NCI-H748 (cell line): ENCODE measurements around the gene SLIT3.
A peak's percentile ranks its signal among the peaks of the same experiment; 100 is the strongest.

ENCODE experiments used
- DNase-seq: peaks from one replicate; lab custom pipeline; 2025; ENCODE audit not compliant: unreplicated experiment; lab: John Stamatoyannopoulos, UW

The SLIT3 gene

GRCh38 chr5:168790002-168790635 lies 510.8 kb downstream of the SLIT3 start:
- DNase-seq = no peak

- no peak for DNase-seq
These were observed 512.2 kb downstream of the SLIT3 start for GRCh38 chr5:168788786-168789185.

GRCh38 chr5:168788107-168788506 lies 512.8 kb downstream of the SLIT3 start:
- DNase-seq = no peak

GRCh38 chr5:168786147-168786546 lies 514.8 kb downstream of the SLIT3 start:
- DNase-seq = no peak

DNA sequence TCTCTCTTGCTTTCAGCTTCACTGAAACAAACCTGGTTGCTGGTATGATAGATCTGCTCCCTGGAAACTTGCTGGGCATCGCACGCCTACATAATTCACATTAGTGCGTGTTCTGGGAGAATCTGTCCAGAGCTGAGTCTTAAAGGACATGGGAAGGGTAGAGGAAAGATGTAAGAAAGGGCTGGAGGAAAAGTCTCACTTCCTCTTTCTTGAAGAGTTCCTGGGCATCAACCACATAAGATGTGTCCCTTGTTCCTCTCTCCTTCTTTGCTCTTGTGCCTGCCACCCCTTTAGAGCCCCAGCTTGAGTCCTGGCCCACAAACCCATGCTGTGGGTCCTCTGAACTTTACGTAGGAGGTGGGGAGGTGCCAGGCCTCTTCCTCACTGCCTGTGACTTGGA lies 516.5 kb downstream of the SLIT3 start:
- DNase-seq = no peak

DNA sequence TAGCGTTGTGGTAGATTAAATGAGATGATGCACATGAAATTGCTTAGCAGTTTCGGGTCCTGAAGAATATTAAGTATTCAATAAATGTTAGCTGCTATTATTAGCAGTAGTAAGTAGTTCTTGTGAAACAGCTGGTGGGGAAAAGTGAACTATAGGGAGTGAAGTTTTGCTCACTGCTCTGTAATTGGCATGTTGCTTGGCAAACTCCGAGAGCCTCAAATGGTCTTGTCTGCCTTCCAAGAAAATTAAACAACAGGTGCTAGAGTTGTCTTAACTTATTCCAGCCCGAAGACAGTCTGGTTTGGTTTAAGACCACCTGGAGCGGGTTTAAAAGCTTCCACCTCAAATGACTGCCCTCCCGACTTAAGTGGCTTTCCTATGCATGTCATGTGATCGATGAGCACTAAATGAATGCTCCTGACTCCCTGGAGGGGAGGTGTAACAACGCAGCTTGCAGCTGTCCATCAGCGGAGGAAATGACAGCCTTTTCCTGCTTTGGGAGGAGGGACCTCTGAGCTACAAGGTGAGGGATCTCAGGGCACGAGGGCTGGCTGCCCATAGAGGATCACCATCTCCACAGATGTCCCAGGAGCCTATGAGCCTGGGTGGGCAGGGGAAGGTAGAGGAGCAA lies 518.9 kb downstream of the SLIT3 start:
- DNase-seq = peak; percentile 26

- DNase-seq = peak; percentile 8
These were observed 520.1 kb downstream of the SLIT3 start for GRCh38 chr5:168780888-168781287.

- DNase-seq = no peak
These were observed 521.6 kb downstream of the SLIT3 start for GRCh38 chr5:168779333-168779732.

GRCh38 chr5:168778536-168778935 lies 522.4 kb downstream of the SLIT3 start:
- DNase-seq = no peak

DNA sequence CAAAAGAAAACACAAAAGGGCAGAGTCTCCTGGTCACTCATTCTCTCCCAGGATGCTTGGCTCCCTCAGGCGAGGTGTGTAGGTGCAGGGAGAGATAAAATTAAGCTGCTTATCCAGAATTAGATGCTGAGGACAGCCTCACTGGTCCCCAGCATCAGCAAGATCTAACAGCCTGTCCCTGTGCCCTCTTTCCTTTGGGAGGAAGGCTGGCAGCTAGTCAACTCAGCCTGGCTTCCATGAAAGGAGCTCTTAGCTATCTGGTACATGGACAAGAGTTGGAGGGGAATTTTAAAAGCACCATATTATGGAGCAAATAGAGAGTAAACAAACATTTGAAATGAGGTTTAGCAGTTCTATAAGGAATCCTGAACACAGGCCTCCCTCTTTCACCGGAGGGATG lies 523.3 kb downstream of the SLIT3 start:
- DNase-seq = no peak

DNA sequence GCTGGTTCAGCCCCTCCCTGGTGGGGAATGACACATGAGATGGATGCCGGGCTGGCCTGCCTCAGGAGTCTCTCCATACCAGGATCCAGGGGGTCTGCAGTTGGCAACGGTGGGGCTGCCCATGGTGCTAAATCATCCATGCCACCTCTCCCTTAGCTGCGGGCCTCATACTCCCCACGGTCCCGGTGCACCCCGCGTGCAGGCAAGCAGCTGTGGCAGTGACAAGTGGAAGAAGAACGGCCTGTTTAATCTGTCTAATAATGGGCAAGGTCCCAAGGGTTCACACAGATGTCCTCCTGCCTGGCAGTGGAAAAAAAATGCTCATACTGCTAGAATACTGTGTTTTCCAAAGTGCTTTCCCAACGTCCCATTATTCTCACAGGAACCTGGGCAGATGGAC lies 524.9 kb downstream of the SLIT3 start:
- DNase-seq = no peak

GRCh38 chr5:168773226-168773625 lies 527.7 kb downstream of the SLIT3 start:
- DNase-seq = no peak

DNA sequence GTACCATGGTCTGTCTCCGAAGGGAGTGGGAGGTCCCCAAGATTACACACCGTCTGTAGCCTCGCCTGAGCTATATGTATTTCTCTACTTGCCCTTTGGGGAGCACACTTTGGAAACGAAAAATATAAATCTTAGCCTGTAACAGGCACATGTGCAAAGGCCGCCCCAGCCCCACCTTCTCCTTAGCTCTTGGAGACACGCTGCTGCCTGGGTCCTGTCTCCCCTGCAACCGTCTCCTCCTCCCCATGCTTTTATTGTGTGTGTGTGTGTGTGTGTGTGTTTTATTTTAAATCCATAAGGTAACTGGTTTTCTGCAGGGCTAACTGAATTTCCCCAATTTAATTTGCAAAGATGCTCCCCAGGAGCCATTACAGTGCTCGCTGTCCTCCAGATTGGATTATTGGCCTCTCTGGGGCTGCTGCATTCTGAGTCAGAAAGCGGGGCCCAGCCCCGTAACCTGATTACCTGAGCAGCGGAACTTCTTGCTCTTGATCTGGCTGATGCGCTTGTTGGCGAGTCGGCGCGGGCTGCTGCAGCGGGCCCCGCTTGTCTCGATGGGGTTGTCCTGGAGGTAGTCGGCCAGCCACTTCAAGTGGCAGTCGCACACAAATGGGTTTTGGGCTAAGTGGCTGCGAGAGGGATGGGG lies 528.5 kb downstream of the SLIT3 start:
- DNase-seq = no peak

DNA sequence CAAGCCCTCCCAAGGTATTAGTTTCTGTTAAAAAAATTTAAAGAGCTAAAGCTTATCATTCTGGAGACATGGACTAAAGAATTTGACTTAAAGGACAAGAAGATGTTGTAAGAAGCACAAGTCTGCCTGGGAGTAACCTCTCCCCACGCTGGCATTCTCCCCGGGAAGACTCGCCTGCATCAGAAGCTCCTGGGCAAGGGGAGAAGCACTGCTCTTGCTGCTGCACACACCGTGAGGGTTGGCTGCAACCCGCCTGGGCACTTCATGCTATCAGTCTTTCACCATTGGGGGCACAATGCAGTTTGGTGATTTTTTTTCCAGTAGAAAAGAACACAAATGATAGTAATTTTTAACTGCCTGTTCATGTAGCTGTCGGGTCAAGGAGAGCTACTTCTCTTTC lies 529.3 kb downstream of the SLIT3 start:
- no peak for DNase-seq

DNA sequence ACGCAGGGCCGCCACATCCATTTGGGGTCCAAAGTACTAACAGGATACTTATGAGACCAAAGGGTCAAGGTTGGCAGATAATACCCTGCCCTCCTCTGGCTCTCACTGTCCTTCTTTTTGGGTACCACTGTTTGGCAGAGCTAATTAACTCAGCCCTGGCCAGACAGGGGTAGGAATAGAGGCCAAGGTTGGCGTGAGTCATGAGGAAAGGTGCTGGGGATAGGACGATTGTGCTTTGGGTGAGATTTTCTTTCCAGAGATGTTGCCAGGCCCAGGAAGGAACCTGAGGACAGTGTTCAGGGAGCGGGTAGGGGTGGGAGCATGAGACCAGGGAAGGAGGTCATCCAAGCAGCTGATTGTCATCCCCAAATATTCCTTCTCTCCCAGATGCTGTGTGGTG lies 529.9 kb downstream of the SLIT3 start:
- no peak for DNase-seq

GRCh38 chr5:168770036-168770498 lies 530.9 kb downstream of the SLIT3 start:
- peak; percentile 25 for DNase-seq

- no peak for DNase-seq
These were observed 532.8 kb downstream of the SLIT3 start for GRCh38 chr5:168768172-168768571.

DNA sequence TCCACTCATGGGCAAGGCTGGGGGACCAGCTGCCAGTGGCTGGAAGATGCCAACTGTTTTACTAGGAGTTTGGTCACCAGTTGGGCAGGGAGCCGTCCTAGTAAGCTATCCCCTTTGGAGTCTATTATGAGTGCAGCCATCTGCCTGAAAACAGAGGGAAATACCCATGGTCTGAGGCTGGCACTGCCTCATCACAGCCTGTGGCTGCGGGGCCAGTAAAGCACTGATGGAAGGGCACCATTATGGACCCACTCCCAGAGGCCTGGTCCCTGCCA lies 534.6 kb downstream of the SLIT3 start:
- no peak for DNase-seq

GRCh38 chr5:168765551-168766425 lies 535.2 kb downstream of the SLIT3 start:
- DNase-seq = peak; percentile 15

DNA sequence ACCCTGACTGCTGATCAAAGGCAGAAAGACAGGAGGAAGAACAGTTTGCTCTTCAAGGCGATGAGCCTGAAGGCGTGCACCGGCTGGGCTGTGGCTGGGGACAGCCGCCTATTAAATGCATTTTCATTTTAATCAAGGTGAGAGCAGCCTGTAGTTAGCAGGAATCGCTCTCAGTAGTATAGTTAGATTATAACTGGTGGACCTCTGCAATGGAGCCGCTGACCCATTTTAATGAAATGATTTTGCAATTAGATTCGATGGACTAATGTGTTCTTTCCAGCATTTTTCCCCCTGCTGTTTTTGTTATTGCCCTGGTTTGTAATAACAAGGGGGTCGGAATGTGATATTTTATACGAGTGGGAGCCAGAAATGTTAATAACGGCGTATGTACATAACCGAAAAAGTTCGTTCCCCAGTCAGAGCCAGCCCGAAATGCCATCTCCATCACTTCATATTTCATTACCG lies 535.8 kb downstream of the SLIT3 start:
- no peak for DNase-seq
